RWPE1 (cell line): ENCODE data around the gene DCDC2.
"Not testable (repeated sequence)": the region's sequence is repeated elsewhere in the genome, so short reads cannot be mapped to it uniquely, and the experiment has no call there.

Source experiments
- CTCF ChIA-PET: fragments of 350-600 bp; sonication (Branson Sonifier 250); formaldehyde crosslinking; extraction: SDS; loops from one replicate; lab custom pipeline; 2021; lab: Yijun Ruan, JAX
- POLR2A ChIA-PET: fragments of 400-600 bp; formaldehyde crosslinking; extraction: SDS; loops from one replicate; lab custom pipeline; 2020; ENCODE audit warnings: antibody characterized with exemption; ENCODE audit not compliant: low non-redundant PET; lab: Yijun Ruan, JAX
- DNase-seq: peaks from one replicate; pipeline ENCODE4 v3.0.0; 2012; ENCODE audit warnings: low spot score
- H3K27ac ChIP-seq: fragments of 450-650 bp; 2 replicates; pipeline ENCODE4 v1.5.1; 2017
- TF ChIP-seq, protein P1 (sequence below): fragments of 450-650 bp; conservative IDR thresholded peaks from 2 replicates; pipeline ENCODE4 v1.5.1; 2017; ENCODE audit warnings: low read depth, mild to moderate bottlenecking

DCDC2 gene

DNA sequence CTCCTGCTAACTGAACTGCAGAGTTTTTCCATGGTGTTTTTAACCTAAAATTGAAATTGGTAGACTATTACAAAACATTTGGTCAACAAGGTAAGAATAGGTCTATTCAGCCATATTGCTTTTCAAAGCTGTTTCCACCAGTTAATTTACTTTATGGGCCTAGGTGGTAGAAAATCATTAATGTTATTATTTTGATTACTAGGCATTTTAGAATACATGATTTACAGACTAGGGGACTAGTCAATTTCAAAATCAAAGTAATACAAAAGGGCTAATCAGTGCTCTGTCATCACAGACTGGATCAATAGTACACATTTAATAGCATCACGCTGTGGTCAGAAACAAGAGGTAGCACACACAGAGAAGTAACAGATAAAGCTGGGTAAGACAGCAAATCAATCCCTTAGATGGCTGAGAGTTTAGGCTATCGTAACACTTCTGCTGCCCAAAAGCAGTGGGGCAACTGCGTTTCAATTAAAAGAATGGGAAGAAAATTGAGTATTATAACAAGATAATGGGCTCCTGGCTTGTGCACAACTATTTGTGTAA, 117.4 kb downstream of the DCDC2 start:
- CTCF ChIA-PET: no interaction called here
- no peak overlapping the region for H3K27ac ChIP-seq
- DNase-seq: no peak
- TF ChIP-seq, protein P1, sequence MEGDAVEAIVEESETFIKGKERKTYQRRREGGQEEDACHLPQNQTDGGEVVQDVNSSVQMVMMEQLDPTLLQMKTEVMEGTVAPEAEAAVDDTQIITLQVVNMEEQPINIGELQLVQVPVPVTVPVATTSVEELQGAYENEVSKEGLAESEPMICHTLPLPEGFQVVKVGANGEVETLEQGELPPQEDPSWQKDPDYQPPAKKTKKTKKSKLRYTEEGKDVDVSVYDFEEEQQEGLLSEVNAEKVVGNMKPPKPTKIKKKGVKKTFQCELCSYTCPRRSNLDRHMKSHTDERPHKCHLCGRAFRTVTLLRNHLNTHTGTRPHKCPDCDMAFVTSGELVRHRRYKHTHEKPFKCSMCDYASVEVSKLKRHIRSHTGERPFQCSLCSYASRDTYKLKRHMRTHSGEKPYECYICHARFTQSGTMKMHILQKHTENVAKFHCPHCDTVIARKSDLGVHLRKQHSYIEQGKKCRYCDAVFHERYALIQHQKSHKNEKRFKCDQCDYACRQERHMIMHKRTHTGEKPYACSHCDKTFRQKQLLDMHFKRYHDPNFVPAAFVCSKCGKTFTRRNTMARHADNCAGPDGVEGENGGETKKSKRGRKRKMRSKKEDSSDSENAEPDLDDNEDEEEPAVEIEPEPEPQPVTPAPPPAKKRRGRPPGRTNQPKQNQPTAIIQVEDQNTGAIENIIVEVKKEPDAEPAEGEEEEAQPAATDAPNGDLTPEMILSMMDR: no peak
- POLR2A ChIA-PET: no interaction called here

DNA sequence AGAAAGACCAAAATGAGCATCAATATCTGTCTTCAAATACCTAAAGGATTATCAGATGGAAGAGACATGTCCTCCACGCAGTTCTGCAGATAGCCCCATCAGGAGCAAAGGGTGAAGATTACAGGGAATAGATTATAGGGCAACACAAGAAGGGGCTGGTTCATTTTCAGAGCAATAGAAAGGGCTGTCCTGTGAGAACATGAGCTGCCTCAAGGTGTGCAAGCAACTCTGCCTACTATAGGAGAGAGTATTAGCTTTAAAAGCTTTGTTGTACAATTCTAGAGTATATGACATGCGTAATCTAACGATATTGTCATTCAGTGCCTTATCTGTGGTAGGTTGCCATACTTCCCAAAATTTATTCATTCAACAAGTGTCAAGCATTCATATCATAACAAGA, 119.2 kb downstream of the DCDC2 start:
- ChIA-PET POLR2A (no interaction called here), CTCF (no interaction called here)
- no peak for DNase-seq
- H3K27ac ChIP-seq: no peak overlapping the region
- TF ChIP-seq, protein P1: no peak

GRCh38 chr6:24236779-24237178, 121.1 kb downstream of the DCDC2 start:
- CTCF ChIA-PET: interaction anchor here (0.6 to 0.7 kb wide), 2 partner anchors 28 to 31 kb away, joined by 3 to 4 read pairs; no protein-coding TSS in a partner anchor
- POLR2A ChIA-PET, H3K27ac ChIP-seq, DNase-seq: not testable (repeated sequence)

- ChIA-PET CTCF (no interaction called here), POLR2A (no interaction called here)
- TF ChIP-seq, protein P1: no peak
- H3K27ac ChIP-seq: no peak overlapping the region
- DNase-seq: no peak
Observed at GRCh38 chr6:24233813-24234442, 123.9 kb downstream of the DCDC2 start.

DNA sequence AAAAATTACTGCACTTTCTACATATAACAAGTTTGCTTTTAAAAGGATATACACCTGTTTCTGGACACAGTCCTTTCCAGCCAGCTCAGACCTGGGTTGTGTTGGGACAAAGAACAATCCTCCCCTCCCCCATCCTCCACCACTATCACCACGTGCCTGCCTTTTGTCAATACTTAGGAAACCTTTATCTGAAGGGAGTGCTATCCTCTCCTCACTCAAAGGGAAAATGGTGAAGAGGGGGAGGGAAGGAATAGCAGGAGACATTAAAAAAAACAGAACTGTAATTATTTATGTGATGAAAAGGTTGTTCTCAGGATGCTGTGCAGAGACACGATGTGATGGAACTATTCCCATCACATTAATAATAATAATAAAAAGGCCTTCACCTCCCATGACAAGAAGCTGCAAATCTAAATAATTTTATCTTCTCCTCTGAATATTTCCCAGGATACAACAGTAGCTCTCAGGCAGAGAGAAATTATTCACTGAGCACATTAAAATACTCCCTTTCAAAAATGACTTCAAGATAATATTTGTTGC, 126.4 kb downstream of the DCDC2 start:
- ChIA-PET POLR2A (no interaction called here), CTCF (no interaction called here)
- no peak overlapping the region for H3K27ac ChIP-seq
- no peak for DNase-seq
- TF ChIP-seq, protein P1: no peak

DNA sequence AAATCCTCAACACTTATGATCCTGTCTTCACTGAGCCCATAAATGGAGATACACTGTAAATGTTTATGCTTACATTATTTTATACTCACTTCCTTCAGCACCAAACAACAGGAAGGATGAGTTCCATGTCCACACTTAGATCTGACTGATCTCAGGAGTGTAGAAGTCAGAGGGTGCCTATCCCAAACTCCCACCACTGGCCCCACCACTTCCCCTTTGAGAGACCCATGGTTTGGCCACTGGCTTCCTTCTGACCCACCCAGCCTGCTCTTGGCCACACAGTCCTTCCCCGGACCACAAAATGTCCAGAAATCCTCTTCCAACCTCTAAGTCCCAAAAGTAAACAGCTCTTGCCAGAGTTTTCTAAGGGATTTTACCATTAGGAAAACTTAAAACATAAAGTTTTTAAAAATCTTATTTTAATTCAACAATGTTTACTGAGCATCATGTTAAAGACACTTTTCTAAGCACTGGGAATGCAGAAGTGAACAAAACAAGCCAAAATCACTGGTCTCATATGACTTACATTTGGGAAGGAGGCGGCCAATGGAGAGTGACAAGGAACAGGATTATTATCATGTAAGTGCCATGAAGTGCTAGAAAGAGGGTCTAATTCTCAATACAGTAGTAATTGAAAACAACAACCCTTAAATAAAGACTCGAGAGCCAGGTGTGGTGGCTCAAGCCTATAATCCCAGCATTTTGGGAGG, 128.0 kb downstream of the DCDC2 start:
- no peak for DNase-seq
- no peak overlapping the region for H3K27ac ChIP-seq
- TF ChIP-seq, protein P1: no peak
- CTCF ChIA-PET: interaction anchor here (0.7 kb wide), 1 partner anchor 25 kb away, joined by 3 read pairs; no protein-coding TSS in a partner anchor
- POLR2A ChIA-PET: no interaction called here
